ENCODE results near the gene STEEP1.

DNA sequence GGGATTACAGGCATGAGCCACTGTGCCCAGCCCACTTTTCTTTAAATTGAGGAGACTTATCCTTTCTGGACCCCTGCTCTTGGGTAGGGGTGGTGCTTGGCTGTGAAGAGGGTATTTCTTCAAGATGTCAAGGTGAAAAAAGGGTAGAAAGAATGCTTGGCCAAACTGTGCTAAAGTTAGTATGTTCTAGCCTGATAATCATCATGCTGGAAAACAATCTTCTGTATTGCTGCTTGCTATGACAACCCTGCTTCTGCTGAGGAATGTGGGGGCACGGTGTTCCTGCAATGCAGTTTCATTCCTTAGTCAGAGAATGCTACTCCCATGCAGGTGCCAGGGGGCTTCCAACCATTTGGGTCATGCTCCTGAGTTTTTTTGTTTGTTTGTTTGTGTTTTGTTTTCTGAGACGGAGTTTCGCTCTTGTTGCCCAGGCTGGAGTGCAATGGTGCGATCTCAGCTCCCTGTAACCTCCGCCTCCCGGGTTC is 5.2 kb upstream of the STEEP1 start:
- TF ChIP-seq, protein P1, sequence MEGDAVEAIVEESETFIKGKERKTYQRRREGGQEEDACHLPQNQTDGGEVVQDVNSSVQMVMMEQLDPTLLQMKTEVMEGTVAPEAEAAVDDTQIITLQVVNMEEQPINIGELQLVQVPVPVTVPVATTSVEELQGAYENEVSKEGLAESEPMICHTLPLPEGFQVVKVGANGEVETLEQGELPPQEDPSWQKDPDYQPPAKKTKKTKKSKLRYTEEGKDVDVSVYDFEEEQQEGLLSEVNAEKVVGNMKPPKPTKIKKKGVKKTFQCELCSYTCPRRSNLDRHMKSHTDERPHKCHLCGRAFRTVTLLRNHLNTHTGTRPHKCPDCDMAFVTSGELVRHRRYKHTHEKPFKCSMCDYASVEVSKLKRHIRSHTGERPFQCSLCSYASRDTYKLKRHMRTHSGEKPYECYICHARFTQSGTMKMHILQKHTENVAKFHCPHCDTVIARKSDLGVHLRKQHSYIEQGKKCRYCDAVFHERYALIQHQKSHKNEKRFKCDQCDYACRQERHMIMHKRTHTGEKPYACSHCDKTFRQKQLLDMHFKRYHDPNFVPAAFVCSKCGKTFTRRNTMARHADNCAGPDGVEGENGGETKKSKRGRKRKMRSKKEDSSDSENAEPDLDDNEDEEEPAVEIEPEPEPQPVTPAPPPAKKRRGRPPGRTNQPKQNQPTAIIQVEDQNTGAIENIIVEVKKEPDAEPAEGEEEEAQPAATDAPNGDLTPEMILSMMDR (IDR thresholded peaks at IDR 0.05) = no peak
- no peak for TF ChIP-seq POLR2A (IDR thresholded peaks at IDR 0.05)
- TF ChIP-seq EP300 (IDR thresholded peaks at IDR 0.05) = no peak
